Kidney epithelial cell (primary cell): ENCODE measurements around the gene MVB12B. TPM values are rescaled to one million over a fixed set of nuclear protein-coding genes. Genes with fewer than 3 reads are reported as not detected.

Experiments
- DNase-seq: peaks from one replicate; pipeline ENCODE4 v3.0.0-alpha.2; 2010; ENCODE audit warnings: low read depth
- H3K27me3 ChIP-seq: 2 replicates; pipeline ENCODE4 v1.6.0; 2011; ENCODE audit warnings: low read length; ENCODE audit not compliant: control insufficient read depth, insufficient read depth
- H3K36me3 ChIP-seq: 2 replicates; pipeline ENCODE4 v1.5.1; 2011; ENCODE audit warnings: low read length; ENCODE audit not compliant: control insufficient read depth, insufficient read depth
- H3K4me3 ChIP-seq: 2 replicates; pipeline ENCODE4 v1.5.1; 2011; ENCODE audit warnings: low read depth, mild to moderate bottlenecking, control low read depth, low read length
- total RNA-seq: library from RNA; depleted of rRNA; stranded (reverse); fragments of >200 nt; gene quantifications from 2 replicates; pipeline ENCODE4 v1.2.3, GENCODE V29; 2015
- TF ChIP-seq, protein P1 (sequence below): IDR thresholded peaks from 2 replicates; pipeline ENCODE4 v1.5.1; 2011; ENCODE audit warnings: mild to moderate bottlenecking, moderate library complexity, low read length, control low read depth, inconsistent platforms; ENCODE audit not compliant: insufficient read depth, poor library complexity, severe bottlenecking

Gene MVB12B
- total RNA-seq, 1 donor from 2014 or later = 13.1 TPM

DNA sequence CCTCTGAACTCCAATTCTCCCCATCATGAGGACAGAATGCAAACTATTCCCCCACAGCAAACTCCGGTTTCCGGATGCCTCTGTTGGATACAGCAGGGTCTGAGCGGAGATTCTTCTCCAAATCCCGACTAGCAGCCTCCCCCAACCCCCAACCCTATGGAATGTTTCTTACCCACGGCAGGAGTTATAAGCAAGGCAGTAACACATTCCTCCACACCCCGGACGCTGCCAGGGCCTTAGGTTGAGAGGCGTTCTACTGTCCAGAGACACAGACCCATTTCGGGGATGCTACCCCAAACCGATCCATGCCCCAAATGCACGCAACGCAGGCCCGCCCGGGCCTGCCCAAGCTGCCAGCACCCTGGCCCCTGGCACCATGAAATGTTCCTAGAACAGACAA, 201.5 kb downstream of the MVB12B start:
- no peak for DNase-seq
- Histone ChIP-seq H3K4me3 (no peak overlapping the region), H3K36me3 (no peaks in the 10 kb centered on the region), H3K27me3 (peaks cover 40% of the 10 kb centered on the region)
- TF ChIP-seq, protein P1, sequence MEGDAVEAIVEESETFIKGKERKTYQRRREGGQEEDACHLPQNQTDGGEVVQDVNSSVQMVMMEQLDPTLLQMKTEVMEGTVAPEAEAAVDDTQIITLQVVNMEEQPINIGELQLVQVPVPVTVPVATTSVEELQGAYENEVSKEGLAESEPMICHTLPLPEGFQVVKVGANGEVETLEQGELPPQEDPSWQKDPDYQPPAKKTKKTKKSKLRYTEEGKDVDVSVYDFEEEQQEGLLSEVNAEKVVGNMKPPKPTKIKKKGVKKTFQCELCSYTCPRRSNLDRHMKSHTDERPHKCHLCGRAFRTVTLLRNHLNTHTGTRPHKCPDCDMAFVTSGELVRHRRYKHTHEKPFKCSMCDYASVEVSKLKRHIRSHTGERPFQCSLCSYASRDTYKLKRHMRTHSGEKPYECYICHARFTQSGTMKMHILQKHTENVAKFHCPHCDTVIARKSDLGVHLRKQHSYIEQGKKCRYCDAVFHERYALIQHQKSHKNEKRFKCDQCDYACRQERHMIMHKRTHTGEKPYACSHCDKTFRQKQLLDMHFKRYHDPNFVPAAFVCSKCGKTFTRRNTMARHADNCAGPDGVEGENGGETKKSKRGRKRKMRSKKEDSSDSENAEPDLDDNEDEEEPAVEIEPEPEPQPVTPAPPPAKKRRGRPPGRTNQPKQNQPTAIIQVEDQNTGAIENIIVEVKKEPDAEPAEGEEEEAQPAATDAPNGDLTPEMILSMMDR = no peak

DNA sequence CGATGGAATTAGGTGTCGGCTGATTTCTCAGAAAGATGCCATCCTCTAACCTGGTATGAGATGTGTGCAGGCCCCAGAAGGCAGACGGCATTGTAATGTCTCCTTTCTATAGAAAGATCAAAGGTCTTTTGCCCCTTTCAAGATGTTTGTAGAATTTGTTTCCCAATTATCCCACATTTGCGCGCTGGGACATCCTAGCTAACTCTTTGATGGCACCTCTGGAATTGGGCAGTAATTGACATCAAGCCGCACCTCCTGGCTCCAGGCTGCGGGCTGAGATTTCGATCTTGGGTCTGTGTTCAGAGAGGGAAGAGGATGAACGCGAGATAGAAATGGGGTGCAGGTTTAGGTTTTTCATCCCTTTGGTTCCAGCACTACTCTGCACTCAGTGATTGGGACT, 202.3 kb downstream of the MVB12B start:
- no peaks in the 10 kb centered on the region for H3K36me3 ChIP-seq
- TF ChIP-seq, protein P1 = no peak
- H3K4me3 ChIP-seq = no peak overlapping the region
- peaks cover 39% of the 10 kb centered on the region for H3K27me3 ChIP-seq
- DNase-seq = no peak

DNA sequence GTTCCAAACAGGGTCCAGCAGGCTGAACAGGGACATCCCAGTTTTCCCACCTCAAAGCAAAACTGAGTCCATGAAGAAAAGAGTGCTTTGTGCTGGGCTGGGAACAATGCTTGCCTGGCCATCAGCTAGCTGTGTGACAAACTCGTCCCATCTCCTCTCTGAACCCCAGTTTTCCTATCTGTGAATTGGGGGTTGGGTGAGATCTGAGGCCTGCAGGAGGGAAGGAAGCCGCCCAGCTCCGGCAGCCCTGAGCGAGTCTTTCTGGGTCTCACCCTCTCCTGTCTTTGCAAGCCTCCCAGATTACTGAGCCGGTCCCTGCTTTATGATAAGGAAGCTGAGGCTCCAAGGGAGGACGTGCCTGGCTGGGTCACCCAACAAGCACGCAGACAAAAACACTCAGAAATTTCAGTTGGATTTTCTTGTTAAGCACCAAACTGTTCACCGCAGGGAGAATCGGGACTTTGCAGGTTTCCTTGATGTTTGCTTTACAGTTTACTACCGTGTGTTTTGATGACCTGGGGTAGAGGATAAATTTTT, 204.5 kb downstream of the MVB12B start:
- Histone ChIP-seq H3K27me3 (peaks cover 44% of the 10 kb centered on the region), H3K36me3 (no peaks in the 10 kb centered on the region), H3K4me3 (no peak overlapping the region)
- no peak for DNase-seq
- TF ChIP-seq, protein P1 = no peak

DNA sequence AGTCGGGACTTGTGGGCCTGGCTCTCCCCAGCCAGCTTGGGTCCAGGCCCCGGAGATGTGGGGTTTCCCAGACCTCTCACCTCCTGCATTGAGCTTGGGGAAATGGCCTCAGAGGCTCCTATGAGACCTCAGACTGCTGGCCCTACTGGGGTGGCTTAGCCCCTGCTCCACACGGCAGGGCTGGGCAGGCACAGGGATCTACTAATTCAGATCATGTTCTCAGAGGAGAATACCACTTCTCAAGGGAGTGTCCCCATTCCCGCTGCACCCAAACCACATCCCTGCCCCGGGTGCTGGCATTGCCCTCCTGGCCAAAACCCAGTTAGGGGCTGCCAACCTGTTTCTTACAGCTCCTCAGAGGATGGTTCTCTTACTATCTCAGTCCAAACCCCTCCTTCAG, 205.0 kb downstream of the MVB12B start:
- DNase-seq = no peak
- Histone ChIP-seq H3K36me3 (no peaks in the 10 kb centered on the region), H3K27me3 (peaks cover 46% of the 10 kb centered on the region), H3K4me3 (no peak overlapping the region)
- TF ChIP-seq, protein P1 = no peak

DNA sequence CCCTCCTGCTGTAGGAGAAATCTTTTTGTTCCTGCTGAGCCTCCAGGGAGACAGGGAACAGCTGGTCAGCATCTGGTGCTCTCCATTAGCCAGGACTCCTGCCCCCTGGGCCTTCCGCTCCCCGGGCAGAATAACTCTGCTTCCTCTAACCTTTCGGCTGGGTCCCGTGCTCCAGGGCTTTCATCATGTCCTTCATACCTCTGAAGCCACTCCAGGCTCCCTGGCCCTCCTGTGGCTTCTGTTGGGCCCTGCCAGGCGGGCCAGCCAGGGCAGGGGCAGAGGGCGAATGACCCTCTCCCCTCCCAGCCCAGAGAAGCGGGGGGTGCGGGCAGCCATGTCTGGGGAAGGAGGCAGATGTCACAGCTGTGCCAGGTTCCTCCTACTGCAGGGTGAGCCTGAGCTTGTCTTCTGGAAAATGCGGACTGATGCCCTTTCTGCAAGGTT, 205.4 kb downstream of the MVB12B start:
- peaks cover 44% of the 10 kb centered on the region for H3K27me3 ChIP-seq
- no peak overlapping the region for H3K4me3 ChIP-seq

More for the DNA sequence above, 205.4 kb downstream of the MVB12B start:
- TF ChIP-seq, protein P1 = no peak
- DNase-seq = no peak
- no peaks in the 10 kb centered on the region for H3K36me3 ChIP-seq
